Esophagus squamous epithelium (tissue), 4 donors: ENCODE measurements around the gene SLC12A4. TPM values are rescaled to one million over a fixed set of nuclear protein-coding genes. Genes with fewer than 3 reads are reported as not detected.

Experiments
- small RNA-seq, 4 donors: library from RNA; depleted of rRNA; stranded (forward); fragments of <200 nt; gene quantifications; one replicate each; pipeline ENCODE3, GENCODE V24; 2016
- total RNA-seq, 4 donors: library from RNA; depleted of rRNA; stranded (reverse); fragments of >200 nt; gene quantifications; one replicate each; pipeline ENCODE4 v1.1.0, GENCODE V29; 2016

Gene SLC12A4
- total RNA-seq, 4 donors from 2014 or later = 7.4 to 29.8 (median 18.2) TPM

Small RNA genes within 50 kb of the gene (small RNA-seq; reads per million reads assigned to genes)
- 0 reads per million in 4 donors for gene RNU6-359P

Other genes with a start within 250 kb of the SLC12A4 start
- 10 to 100 TPM; 26.1 to 63.3 (median 37.3) TPM for gene GFOD2, start 249.3 kb downstream of the SLC12A4 start, total RNA-seq
- 10 to 100 TPM in 2 of 4 donors, 1 to 10 TPM in 2; 6.4 to 12.9 (median 10.8) TPM for gene RANBP10, start 162.1 kb downstream of the SLC12A4 start, total RNA-seq
- gene TSNAXIP1, start 161.7 kb downstream of the SLC12A4 start, total RNA-seq = under 1 TPM; 0.15 to 0.97 (median 0.72) TPM
- 10 to 100 TPM; 35.8 to 48.8 (median 42.1) TPM for gene THAP11, start 126.3 kb downstream of the SLC12A4 start, total RNA-seq
- gene NUTF2, start 121.7 kb downstream of the SLC12A4 start, total RNA-seq = 10 to 100 TPM; 41.4 to 85.1 (median 63.7) TPM
- gene CENPT, start 120.9 kb downstream of the SLC12A4 start, total RNA-seq = 10 to 100 TPM; 12.3 to 42.7 (median 19.6) TPM
- gene EDC4, start 95.6 kb downstream of the SLC12A4 start, total RNA-seq = 10 to 100 TPM; 26.5 to 46.9 (median 37.0) TPM
- gene NRN1L, start 83.8 kb downstream of the SLC12A4 start, total RNA-seq = under 1 TPM in 2 of 4 donors, not detected in 2; 0.57 to 0.99 TPM
- gene PSKH1, start 75.4 kb downstream of the SLC12A4 start, total RNA-seq = 10 to 100 TPM in 3 of 4 donors, 1 to 10 TPM in 1; 8.5 to 18.3 (median 13.8) TPM
- 1 to 10 TPM in 2 of 4 donors, not detected in 2; 1.2 to 1.8 TPM for gene CTRL, start 36.8 kb downstream of the SLC12A4 start, total RNA-seq
- gene PSMB10, start 31.8 kb downstream of the SLC12A4 start, total RNA-seq = 10 to 100 TPM; 20.7 to 28.4 (median 25.3) TPM
- 10 to 100 TPM in 1 of 4 donors, 1 to 10 TPM in 3; 1.2 to 12.4 (median 3.8) TPM for gene LCAT, start 24.5 kb downstream of the SLC12A4 start, total RNA-seq
- not detected for gene DPEP3, start 11.9 kb upstream of the SLC12A4 start, total RNA-seq
- 1 to 10 TPM in 2 of 4 donors, under 1 TPM in 1, not detected in 1; 0.18 to 6.2 (median 4.0) TPM for gene DPEP2, start 30.8 kb upstream of the SLC12A4 start, total RNA-seq
- gene DPEP2NB, start 47.3 kb upstream of the SLC12A4 start, total RNA-seq = not detected
- 10 to 100 TPM in 3 of 4 donors, 1 to 10 TPM in 1; 9.7 to 12.8 (median 11.6) TPM for gene DDX28, start 54.6 kb upstream of the SLC12A4 start, total RNA-seq
- 10 to 100 TPM in 3 of 4 donors, 1 to 10 TPM in 1; 9.9 to 26.1 (median 14.7) TPM for gene DUS2, start 54.6 kb upstream of the SLC12A4 start, total RNA-seq
- 10 to 100 TPM; 18.6 to 30.9 (median 20.5) TPM for gene NFATC3, start 116.7 kb upstream of the SLC12A4 start, total RNA-seq